ENCODE data around the gene NOTCH4.

Gene NOTCH4

GRCh38 chr6:32176476-32177182 lies 47.2 kb downstream of the NOTCH4 start (continued):
- TF ChIP-seq, protein P1, sequence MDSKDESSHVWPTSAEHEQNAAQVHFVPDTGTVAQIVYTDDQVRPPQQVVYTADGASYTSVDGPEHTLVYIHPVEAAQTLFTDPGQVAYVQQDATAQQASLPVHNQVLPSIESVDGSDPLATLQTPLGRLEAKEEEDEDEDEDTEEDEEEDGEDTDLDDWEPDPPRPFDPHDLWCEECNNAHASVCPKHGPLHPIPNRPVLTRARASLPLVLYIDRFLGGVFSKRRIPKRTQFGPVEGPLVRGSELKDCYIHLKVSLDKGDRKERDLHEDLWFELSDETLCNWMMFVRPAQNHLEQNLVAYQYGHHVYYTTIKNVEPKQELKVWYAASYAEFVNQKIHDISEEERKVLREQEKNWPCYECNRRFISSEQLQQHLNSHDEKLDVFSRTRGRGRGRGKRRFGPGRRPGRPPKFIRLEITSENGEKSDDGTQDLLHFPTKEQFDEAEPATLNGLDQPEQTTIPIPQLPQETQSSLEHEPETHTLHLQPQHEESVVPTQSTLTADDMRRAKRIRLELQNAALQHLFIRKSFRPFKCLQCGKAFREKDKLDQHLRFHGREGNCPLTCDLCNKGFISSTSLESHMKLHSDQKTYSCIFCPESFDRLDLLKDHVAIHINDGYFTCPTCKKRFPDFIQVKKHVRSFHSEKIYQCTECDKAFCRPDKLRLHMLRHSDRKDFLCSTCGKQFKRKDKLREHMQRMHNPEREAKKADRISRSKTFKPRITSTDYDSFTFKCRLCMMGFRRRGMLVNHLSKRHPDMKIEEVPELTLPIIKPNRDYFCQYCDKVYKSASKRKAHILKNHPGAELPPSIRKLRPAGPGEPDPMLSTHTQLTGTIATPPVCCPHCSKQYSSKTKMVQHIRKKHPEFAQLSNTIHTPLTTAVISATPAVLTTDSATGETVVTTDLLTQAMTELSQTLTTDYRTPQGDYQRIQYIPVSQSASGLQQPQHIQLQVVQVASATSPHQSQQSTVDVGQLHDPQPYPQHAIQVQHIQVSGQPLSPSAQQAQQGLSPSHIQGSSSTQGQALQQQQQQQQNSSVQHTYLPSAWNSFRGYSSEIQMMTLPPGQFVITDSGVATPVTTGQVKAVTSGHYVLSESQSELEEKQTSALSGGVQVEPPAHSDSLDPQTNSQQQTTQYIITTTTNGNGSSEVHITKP (tag by site-specific recombination; IDR thresholded peaks at IDR 0.05), result peak; percentile 95
- TF ChIP-seq ZNF362 (tag by site-specific recombination; IDR thresholded peaks at IDR 0.05) (no peak), ZNF473 (tag by site-specific recombination; IDR thresholded peaks at IDR 0.05) (no peak), ZNF24 (tag by site-specific recombination; IDR thresholded peaks at IDR 0.05) (no peak)

- Histone ChIP-seq H3K4me3 (ENCODE audit: low read depth, low read length) (peak within 1 kb of the TSS; percentile 76), H3K9me3 (ENCODE audit: control insufficient read depth, insufficient read depth, low read depth, low read length) (no peaks in the 10 kb centered on the region), H3K27ac (ENCODE audit: extremely low read depth, low read depth, low read length) (peak within 1 kb of the TSS; percentile 82), H3K4me1 (ENCODE audit: control insufficient read depth, insufficient read depth, low read length) (peaks cover 14% of the 10 kb centered on the region), H3K36me3 (ENCODE audit: control insufficient read depth in 2 of 2, insufficient read depth in 1 of 2, low read length in 2 of 2) (peaks cover 4 to 29% of the 10 kb centered on the region in 2 experiments; a peak in 2 of 3 replicates)
- ChIA-PET POLR2A (interaction anchor here (0.6 to 2.5 kb wide), 15 partner anchors 10 to 1028 kb away, joined by 3 to 38 read pairs (median 5); partner anchors contain the start of genes ATF6B, FKBPL, HSD17B8 and PBX2), CTCF (interaction anchor here (0.7 to 1.1 kb wide), 2 partner anchors 8 to 57 kb away, joined by 3 read pairs; no protein-coding TSS in a partner anchor)
- TF ChIP-seq ZNF214 (tag by site-specific recombination; IDR thresholded peaks at IDR 0.05; ENCODE audit: borderline replicate concordance), result no peak
- TF ChIP-seq, protein P2, sequence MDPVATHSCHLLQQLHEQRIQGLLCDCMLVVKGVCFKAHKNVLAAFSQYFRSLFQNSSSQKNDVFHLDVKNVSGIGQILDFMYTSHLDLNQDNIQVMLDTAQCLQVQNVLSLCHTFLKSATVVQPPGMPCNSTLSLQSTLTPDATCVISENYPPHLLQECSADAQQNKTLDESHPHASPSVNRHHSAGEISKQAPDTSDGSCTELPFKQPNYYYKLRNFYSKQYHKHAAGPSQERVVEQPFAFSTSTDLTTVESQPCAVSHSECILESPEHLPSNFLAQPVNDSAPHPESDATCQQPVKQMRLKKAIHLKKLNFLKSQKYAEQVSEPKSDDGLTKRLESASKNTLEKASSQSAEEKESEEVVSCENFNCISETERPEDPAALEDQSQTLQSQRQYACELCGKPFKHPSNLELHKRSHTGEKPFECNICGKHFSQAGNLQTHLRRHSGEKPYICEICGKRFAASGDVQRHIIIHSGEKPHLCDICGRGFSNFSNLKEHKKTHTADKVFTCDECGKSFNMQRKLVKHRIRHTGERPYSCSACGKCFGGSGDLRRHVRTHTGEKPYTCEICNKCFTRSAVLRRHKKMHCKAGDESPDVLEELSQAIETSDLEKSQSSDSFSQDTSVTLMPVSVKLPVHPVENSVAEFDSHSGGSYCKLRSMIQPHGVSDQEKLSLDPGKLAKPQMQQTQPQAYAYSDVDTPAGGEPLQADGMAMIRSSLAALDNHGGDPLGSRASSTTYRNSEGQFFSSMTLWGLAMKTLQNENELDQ (tag by site-specific recombination; IDR thresholded peaks at IDR 0.05; ENCODE audit: low read depth), result no peak
- TF ChIP-seq ZNF335 (tag by site-specific recombination; conservative IDR thresholded peaks at IDR 0.05), result peak; percentile 79
- no peak for TF ChIP-seq ZNF175 (tag by site-specific recombination; IDR thresholded peaks at IDR 0.05)
- no peak for TF ChIP-seq ZNF571 (tag by site-specific recombination; IDR thresholded peaks at IDR 0.05)
- TF ChIP-seq ZNF223 (tag by site-specific recombination; IDR thresholded peaks at IDR 0.05), result no peak
- peak; percentile 86 for TF ChIP-seq PRDM1 (tag by site-specific recombination; IDR thresholded peaks at IDR 0.05)
- TF ChIP-seq ZNF433 (tag by site-specific recombination; IDR thresholded peaks at IDR 0.05; ENCODE audit: low read depth), result no peak
- no peak; the same call in 1 of the 2 replicates for TF ChIP-seq ZNF362 (tag by site-specific recombination; IDR thresholded peaks at IDR 0.05)
- TF ChIP-seq ZNF529 (tag by site-specific recombination; IDR thresholded peaks at IDR 0.05; ENCODE audit: insufficient replicate concordance), result no peak
- TF ChIP-seq, protein P3, sequence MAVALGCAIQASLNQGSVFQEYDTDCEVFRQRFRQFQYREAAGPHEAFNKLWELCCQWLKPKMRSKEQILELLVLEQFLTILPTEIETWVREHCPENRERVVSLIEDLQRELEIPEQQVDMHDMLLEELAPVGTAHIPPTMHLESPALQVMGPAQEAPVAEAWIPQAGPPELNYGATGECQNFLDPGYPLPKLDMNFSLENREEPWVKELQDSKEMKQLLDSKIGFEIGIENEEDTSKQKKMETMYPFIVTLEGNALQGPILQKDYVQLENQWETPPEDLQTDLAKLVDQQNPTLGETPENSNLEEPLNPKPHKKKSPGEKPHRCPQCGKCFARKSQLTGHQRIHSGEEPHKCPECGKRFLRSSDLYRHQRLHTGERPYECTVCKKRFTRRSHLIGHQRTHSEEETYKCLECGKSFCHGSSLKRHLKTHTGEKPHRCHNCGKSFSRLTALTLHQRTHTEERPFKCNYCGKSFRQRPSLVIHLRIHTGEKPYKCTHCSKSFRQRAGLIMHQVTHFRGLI (tag by site-specific recombination; IDR thresholded peaks at IDR 0.05), result no peak
- TF ChIP-seq ZNF148 (tag by site-specific recombination; IDR thresholded peaks at IDR 0.05; ENCODE audit: borderline replicate concordance), result no peak
- TF ChIP-seq ZNF76 (tag by site-specific recombination; IDR thresholded peaks at IDR 0.05; ENCODE audit: borderline replicate concordance, low read depth), result peak; percentile 76; the same call in 1 of the 2 replicates
- TF ChIP-seq ZNF366 (tag by site-specific recombination; conservative IDR thresholded peaks at IDR 0.05), result peak; percentile 94
- no peak for TF ChIP-seq ZNF248 (tag by site-specific recombination; IDR thresholded peaks at IDR 0.05)
- TF ChIP-seq ZNF501 (tag by site-specific recombination; IDR thresholded peaks at IDR 0.05), result no peak; the same call in 1 of the 2 replicates
Observed at GRCh38 chr6:32175711-32176475, 48.0 kb downstream of the NOTCH4 start, which contains the start of gene AGPAT1. TSS of gene AGPAT1 (minus strand) at chr6:32176084. CDS start at chr6:32171496, 4,588 bp downstream.

Measured in HEK293 (cell line).